Effector memory CD8-positive, alpha-beta T cell (primary cell): ENCODE measurements around the gene PRKN.
"Not testable (repeated sequence)": the region's sequence is repeated elsewhere in the genome, so short reads cannot be mapped to it uniquely, and the experiment has no call there.

ENCODE experiments used
- ATAC-seq: fragments of 150-1000 bp; cut with Tn5 transposase; replicated peaks from 2 replicates; pipeline ENCODE4 v1.10.0; 2021; ENCODE audit warnings: mild to moderate bottlenecking, moderate library complexity
- DNase-seq, 3 experiments: peaks; one replicate each; pipeline ENCODE4 v3.0.0; 2021
- H3K27ac Mint-ChIP-seq, 2 donors: one replicate each; pipeline ENCODE4 v1.8.0; 2022; ENCODE audit warnings: mild to moderate bottlenecking in 2 of 2, mixed read lengths in 2 of 2, moderate library complexity in 2 of 2
- H3K27me3 Mint-ChIP-seq, 2 donors: one replicate each; pipeline ENCODE4 v1.8.0; 2022; ENCODE audit warnings: mixed read lengths in 2 of 2
- H3K36me3 Mint-ChIP-seq: one replicate; pipeline ENCODE4 v1.8.0; 2022; ENCODE audit warnings: mild to moderate bottlenecking, moderate library complexity, mixed read lengths; ENCODE audit not compliant: insufficient read depth
- H3K4me1 Mint-ChIP-seq, 2 donors: one replicate each; pipeline ENCODE4 v1.8.0; 2022; ENCODE audit warnings: low read depth in 2 of 2, mixed read lengths in 2 of 2
- H3K4me3 Mint-ChIP-seq, 2 donors: one replicate each; pipeline ENCODE4 v1.8.0; 2022; ENCODE audit warnings: mild to moderate bottlenecking in 2 of 2, mixed read lengths in 2 of 2, moderate library complexity in 2 of 2
- H3K9me3 Mint-ChIP-seq, 2 donors: one replicate each; pipeline ENCODE4 v1.8.0; 2022; ENCODE audit warnings: mixed read lengths in 2 of 2

The PRKN gene

DNA sequence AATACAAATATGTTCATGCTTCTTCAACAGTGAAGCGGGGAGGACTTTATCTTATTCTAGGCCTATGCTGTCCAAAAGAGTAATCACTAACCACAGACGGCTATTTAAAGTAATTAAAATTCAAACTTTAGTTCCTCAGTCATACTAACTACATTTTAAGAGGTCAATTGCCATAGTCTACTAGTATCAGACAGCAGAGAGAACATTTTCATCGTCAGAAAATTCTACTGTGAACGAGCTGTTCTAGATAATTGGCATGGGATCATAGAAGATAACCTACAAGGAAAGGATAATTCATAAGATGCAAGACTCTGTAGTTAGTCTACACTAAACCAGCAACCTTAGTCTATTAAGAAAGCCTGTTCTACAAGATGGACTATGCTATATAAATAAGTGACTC is 44.4 kb downstream of the PRKN start:
- ATAC-seq = no peak
- no peaks in the 10 kb centered on the region for H3K36me3 Mint-ChIP-seq
- no peak overlapping the region for H3K27ac Mint-ChIP-seq
- no peaks in the 10 kb centered on the region for H3K27me3 Mint-ChIP-seq
- H3K4me3 Mint-ChIP-seq = no peak overlapping the region
- no peaks in the 10 kb centered on the region for H3K9me3 Mint-ChIP-seq
- H3K4me1 Mint-ChIP-seq = no peaks in the 10 kb centered on the region
- DNase-seq = no peak

DNA sequence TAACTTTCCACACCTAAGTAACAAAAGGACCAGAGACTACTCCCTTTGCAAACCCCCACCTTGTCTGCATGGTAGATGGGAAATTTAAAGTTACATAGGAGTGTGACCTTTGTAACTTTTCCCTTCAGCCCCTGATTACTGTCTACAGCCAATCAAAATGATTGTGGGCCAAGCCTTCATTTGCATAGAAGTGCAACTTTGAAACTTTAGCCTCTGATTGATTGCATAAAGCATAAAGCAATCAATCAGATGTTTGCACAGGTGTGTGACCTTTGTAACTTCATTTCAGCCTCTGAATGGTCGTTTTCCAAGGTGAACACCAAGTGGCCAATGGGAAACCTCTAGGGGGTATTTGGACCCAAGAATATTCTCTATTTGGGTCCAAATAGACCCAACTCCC is 46.1 kb downstream of the PRKN start:
- Mint-ChIP-seq H3K4me1 (no peaks in the 10 kb centered on the region), H3K27me3 (no peaks in the 10 kb centered on the region), H3K36me3 (no peaks in the 10 kb centered on the region), H3K4me3 (no peak overlapping the region), H3K9me3 (no peaks in the 10 kb centered on the region), H3K27ac (no peak overlapping the region)
- DNase-seq = no peak
- ATAC-seq = no peak

GRCh38 chr6:162680871-162681270 is 46.7 kb downstream of the PRKN start:
- H3K27me3 Mint-ChIP-seq = no peaks in the 10 kb centered on the region
- no peaks in the 10 kb centered on the region for H3K36me3 Mint-ChIP-seq
- no peak overlapping the region for H3K4me3 Mint-ChIP-seq
- DNase-seq (no peak), ATAC-seq (no peak)
- H3K4me1 Mint-ChIP-seq = no peaks in the 10 kb centered on the region
- no peak overlapping the region for H3K27ac Mint-ChIP-seq
- no peaks in the 10 kb centered on the region for H3K9me3 Mint-ChIP-seq

DNA sequence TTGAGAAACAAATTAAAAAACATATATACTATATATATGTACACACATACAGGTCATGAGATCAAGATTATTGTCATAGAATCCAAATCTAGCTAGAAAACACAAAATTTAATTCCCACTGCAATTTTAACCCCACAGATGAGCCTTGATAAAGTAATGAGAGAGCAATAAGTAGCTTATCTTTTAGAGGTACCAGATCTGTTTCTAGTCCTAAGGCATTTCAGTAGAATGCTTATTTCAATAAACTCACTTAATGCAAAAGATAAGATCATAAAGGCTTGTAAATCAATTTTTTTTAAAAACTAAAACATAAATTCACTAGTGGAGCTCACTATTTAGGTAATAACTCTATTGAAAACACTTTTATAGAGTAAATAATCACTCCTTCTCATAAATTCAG is 47.2 kb downstream of the PRKN start:
- no peaks in the 10 kb centered on the region for H3K36me3 Mint-ChIP-seq
- no peak for DNase-seq
- no peak for ATAC-seq
- H3K27me3 Mint-ChIP-seq = no peaks in the 10 kb centered on the region
- no peak overlapping the region for H3K27ac Mint-ChIP-seq
- no peaks in the 10 kb centered on the region for H3K9me3 Mint-ChIP-seq
- H3K4me1 Mint-ChIP-seq = no peaks in the 10 kb centered on the region
- no peak overlapping the region for H3K4me3 Mint-ChIP-seq

DNA sequence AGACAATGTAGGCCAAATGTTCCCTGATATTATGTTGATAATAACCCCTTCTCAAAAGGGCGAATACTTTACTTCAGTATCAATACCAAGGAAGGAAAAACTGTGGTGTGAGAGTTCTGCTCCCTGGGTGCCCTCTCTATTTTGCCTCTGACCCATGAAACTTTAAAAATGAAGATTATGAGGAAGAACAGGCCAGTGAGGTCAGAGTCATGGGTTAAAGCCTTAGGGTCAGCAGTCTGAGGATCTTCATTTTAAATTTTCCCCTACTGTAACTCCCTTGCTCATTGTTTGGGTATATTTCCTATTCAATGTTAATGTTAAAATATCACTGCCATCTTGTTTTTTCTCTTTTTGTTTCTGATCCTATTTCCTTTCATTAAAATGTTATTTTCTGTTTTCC is 47.9 kb downstream of the PRKN start:
- ATAC-seq (no peak), DNase-seq (no peak)
- Mint-ChIP-seq H3K27ac (no peak overlapping the region), H3K9me3 (peaks cover 0 to 2% of the 10 kb centered on the region in 2 donors), H3K4me1 (no peaks in the 10 kb centered on the region), H3K27me3 (no peaks in the 10 kb centered on the region), H3K4me3 (no peak overlapping the region), H3K36me3 (no peaks in the 10 kb centered on the region)

DNA sequence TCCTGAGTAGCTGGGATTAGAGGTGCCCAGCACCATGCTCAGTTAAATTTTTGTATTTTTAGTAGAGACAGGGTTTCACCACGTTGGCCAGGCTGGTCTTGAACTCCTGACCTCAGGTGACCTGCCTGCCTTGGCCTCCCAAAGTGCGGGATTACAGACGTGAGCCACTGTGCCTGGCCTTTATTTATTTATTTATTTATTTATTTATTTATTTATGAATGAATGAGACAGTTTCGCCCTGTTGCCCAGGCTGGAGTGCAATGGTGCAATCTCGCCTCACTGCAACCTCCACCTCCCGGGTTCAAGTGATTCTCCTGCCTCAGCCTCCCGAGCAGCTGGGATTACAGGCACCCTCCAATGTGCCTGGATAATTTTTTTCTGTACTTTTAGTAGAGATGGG is 48.7 kb downstream of the PRKN start:
- not testable (repeated sequence) for H3K9me3 Mint-ChIP-seq, DNase-seq, H3K27me3 Mint-ChIP-seq, H3K4me1 Mint-ChIP-seq, H3K27ac Mint-ChIP-seq, H3K36me3 Mint-ChIP-seq, ATAC-seq, H3K4me3 Mint-ChIP-seq

- H3K27ac Mint-ChIP-seq = no peak overlapping the region
- H3K36me3 Mint-ChIP-seq = no peaks in the 10 kb centered on the region
- H3K4me1 Mint-ChIP-seq = no peaks in the 10 kb centered on the region
- DNase-seq = no peak
- H3K9me3 Mint-ChIP-seq = peaks cover 2 to 8% of the 10 kb centered on the region in 2 donors
- ATAC-seq = no peak
- no peaks in the 10 kb centered on the region for H3K27me3 Mint-ChIP-seq
- no peak overlapping the region for H3K4me3 Mint-ChIP-seq
These were observed 52.1 kb downstream of the PRKN start for GRCh38 chr6:162675503-162675902.

GRCh38 chr6:162674452-162674851 is 53.1 kb downstream of the PRKN start:
- no peaks in the 10 kb centered on the region for H3K36me3 Mint-ChIP-seq
- peaks cover 2 to 8% of the 10 kb centered on the region in 2 donors for H3K9me3 Mint-ChIP-seq
- ATAC-seq (no peak), DNase-seq (no peak)
- H3K27me3 Mint-ChIP-seq = no peaks in the 10 kb centered on the region
- H3K4me3 Mint-ChIP-seq = no peak overlapping the region
- H3K4me1 Mint-ChIP-seq = no peaks in the 10 kb centered on the region
- no peak overlapping the region for H3K27ac Mint-ChIP-seq

DNA sequence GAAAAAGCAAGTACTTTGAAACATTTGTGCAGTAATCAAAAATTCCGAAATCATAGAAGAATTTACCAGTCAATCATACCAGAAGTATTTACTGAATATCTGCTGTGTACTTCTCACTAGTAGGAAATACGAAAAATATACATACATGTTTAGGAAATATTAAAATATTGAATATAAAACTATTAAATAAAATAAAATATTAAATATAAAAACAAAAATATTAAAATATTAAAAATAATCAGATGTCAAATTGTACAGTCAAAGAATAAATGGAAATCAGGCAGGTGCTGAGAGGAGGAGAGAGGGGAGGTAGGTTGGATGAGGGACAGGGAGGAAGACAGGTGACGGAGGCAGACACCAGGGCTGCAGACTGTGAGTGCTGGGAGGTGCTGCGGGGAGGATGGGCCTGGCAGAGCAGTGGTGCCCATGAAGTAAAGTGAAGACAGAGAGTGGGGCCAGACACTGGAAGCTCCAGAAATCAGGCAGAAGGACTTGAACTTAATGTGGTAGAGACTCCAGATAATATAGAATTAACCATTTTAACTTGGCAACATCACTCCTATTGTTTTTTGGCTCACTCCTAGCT is 55.9 kb downstream of the PRKN start:
- H3K4me3 Mint-ChIP-seq = no peak overlapping the region
- DNase-seq (no peak), ATAC-seq (no peak)
- no peaks in the 10 kb centered on the region for H3K27me3 Mint-ChIP-seq
- H3K9me3 Mint-ChIP-seq = peaks cover 2 to 8% of the 10 kb centered on the region in 2 donors
- H3K36me3 Mint-ChIP-seq = no peaks in the 10 kb centered on the region
- no peaks in the 10 kb centered on the region for H3K4me1 Mint-ChIP-seq
- no peak overlapping the region for H3K27ac Mint-ChIP-seq

DNA sequence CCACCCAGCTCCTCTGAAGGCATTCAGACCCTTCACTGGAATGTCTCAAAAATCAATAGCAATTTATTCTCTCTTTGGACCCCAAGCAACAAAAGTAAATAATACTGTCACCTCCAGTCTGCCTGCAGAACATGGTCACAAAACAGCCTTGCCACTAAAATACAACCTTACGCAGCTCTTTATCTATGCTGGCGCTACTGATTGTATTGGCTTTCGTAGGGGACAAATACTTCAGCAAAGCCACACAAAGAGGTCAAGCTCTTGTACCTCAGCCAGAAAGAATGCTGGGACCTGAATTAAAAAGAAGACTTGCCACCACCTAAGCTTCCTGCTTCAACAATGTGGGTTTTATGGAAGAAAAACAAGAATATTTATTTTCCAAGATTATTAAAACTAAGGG is 57.2 kb downstream of the PRKN start:
- Mint-ChIP-seq H3K36me3 (no peaks in the 10 kb centered on the region), H3K27me3 (no peaks in the 10 kb centered on the region), H3K27ac (no peak overlapping the region), H3K4me1 (no peaks in the 10 kb centered on the region), H3K9me3 (peaks cover 2 to 8% of the 10 kb centered on the region in 2 donors), H3K4me3 (no peak overlapping the region)
- no peak for DNase-seq
- no peak for ATAC-seq

GRCh38 chr6:162666246-162666645 is 61.3 kb downstream of the PRKN start:
- Mint-ChIP-seq H3K36me3 (no peaks in the 10 kb centered on the region), H3K4me3 (no peak overlapping the region), H3K4me1 (no peaks in the 10 kb centered on the region), H3K27ac (no peak overlapping the region), H3K9me3 (peaks cover 5 to 11% of the 10 kb centered on the region in 2 donors), H3K27me3 (no peaks in the 10 kb centered on the region)
- DNase-seq (no peak), ATAC-seq (no peak)

DNA sequence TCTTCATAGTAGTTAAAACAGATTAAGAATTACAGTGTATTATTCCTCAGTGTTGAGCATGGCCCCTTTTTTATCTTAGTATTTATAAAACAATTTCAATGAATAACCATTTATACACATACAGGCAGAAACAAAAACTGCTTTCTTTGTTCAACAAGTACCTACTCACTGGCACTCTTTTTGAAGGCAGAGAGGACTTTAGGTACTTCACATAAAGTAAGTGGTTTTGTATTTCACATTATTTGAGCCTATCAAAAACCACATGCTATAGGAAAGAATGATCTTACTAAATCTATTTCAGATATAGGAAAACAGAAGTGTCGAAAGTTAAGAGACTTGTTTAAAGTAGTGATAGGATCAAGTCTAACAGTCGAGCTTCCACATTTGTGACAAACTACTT is 73.8 kb downstream of the PRKN start:
- Mint-ChIP-seq H3K4me1 (no peaks in the 10 kb centered on the region), H3K27me3 (no peaks in the 10 kb centered on the region), H3K9me3 (peaks cover 6 to 8% of the 10 kb centered on the region in 2 donors), H3K36me3 (peaks cover 2% of the 10 kb centered on the region), H3K27ac (no peak overlapping the region), H3K4me3 (no peak overlapping the region)
- DNase-seq (no peak), ATAC-seq (no peak)

GRCh38 chr6:162651505-162651904 is 76.1 kb downstream of the PRKN start:
- ATAC-seq = no peak
- Mint-ChIP-seq H3K27me3 (no peaks in the 10 kb centered on the region), H3K4me3 (no peak overlapping the region), H3K27ac (no peak overlapping the region), H3K4me1 (no peaks in the 10 kb centered on the region), H3K36me3 (no peaks in the 10 kb centered on the region), H3K9me3 (peaks cover 2% of the 10 kb centered on the region in 2 donors)
- no peak for DNase-seq

GRCh38 chr6:162649271-162649670 is 78.3 kb downstream of the PRKN start:
- Mint-ChIP-seq H3K4me1 (no peaks in the 10 kb centered on the region), H3K4me3 (no peak overlapping the region), H3K36me3 (no peaks in the 10 kb centered on the region), H3K27ac (no peak overlapping the region), H3K9me3 (no peaks in the 10 kb centered on the region), H3K27me3 (no peaks in the 10 kb centered on the region)
- ATAC-seq (no peak), DNase-seq (no peak)

DNA sequence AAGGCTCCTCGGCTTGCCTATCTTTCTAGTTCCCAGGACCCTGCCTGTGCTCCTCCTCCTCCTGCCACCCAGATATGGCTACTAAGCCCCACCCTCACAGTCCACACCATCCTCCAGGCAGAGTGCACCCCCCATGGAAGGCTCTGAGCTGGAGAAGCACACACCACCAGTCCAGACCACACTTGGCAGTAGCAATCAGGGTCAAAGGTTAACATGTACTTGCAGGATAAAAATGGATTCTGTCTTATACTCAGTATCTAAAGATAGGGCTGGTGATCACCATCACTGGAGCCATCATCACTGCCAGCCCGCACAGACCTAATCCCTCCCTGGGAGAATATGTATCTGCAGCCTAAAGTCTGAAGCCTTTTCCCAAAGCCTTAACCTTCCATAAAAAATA is 83.4 kb downstream of the PRKN start:
- Mint-ChIP-seq H3K36me3 (no peaks in the 10 kb centered on the region), H3K9me3 (no peaks in the 10 kb centered on the region), H3K4me1 (no peaks in the 10 kb centered on the region), H3K27me3 (no peaks in the 10 kb centered on the region), H3K4me3 (no peak overlapping the region), H3K27ac (no peak overlapping the region)
- ATAC-seq (no peak), DNase-seq (no peak)
